Measurements from ENCODE around the gene MBOAT2.
"Not testable (repeated sequence)": the region's sequence is repeated elsewhere in the genome, so short reads cannot be mapped to it uniquely, and the experiment has no call there.

- not testable (repeated sequence) for TF ChIP-seq TAF1 (IDR thresholded peaks at IDR 0.05; ENCODE audit: borderline replicate concordance, low read depth, low read length); POLR2A (IDR thresholded peaks at IDR 0.05; ENCODE audit: low read depth, low read length); POLR2AphosphoS5 (IDR thresholded peaks at IDR 0.05; ENCODE audit: low read depth, low read length)
These were observed 73.3 kb downstream of the MBOAT2 start for GRCh38 chr2:8930185-8930584.
